Mucosa of stomach (tissue), 1 donor: ENCODE data around the gene VGLL4.

Experiments
- H3K27me3 ChIP-seq: one replicate; pipeline ENCODE4 v1.7.0; 2013; ENCODE audit warnings: mild to moderate bottlenecking, low read length; ENCODE audit not compliant: control insufficient read depth, insufficient read depth
- H3K36me3 ChIP-seq: one replicate; pipeline ENCODE4 v1.7.0; 2013; ENCODE audit warnings: low read length; ENCODE audit not compliant: control insufficient read depth, insufficient read depth
- H3K4me1 ChIP-seq: one replicate; pipeline ENCODE4 v1.7.0; 2013; ENCODE audit warnings: mild to moderate bottlenecking, low read length; ENCODE audit not compliant: control insufficient read depth, insufficient read depth
- H3K4me3 ChIP-seq: one replicate; pipeline ENCODE4 v1.7.0; 2013; ENCODE audit warnings: low read length
- H3K9ac ChIP-seq: one replicate; pipeline ENCODE4 v1.7.0; 2013; ENCODE audit warnings: mild to moderate bottlenecking, low read length, moderate library complexity
- H3K9me3 ChIP-seq: one replicate; pipeline ENCODE4 v1.7.0; 2013; ENCODE audit warnings: mild to moderate bottlenecking, low read length, moderate library complexity; ENCODE audit not compliant: control insufficient read depth
- donor health status: Pancreatic carcinoma.

The VGLL4 gene

DNA sequence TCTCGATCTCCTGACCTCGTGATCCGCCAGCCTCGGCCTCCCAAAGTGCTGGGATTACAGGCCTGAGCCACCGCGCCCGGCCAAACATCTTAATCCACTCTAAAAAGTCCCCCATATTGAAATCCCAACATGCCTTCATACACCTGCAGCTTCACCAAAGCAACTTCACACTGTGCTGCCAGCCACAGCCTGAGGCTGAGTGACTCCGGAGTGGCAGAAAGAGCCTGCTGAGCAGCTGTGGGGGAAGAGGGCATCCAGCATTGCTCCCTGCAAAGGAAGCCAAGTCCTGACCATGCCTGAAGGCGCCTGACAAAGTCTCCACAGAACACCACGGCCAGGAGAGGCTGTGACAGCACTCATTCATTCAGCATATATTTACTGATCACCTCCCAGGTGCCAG lies 21.6 kb upstream of the VGLL4 start:
- Histone ChIP-seq H3K4me1 (peaks cover 11% of the 10 kb centered on the region), H3K4me3 (no peak overlapping the region), H3K9ac (no peak overlapping the region), H3K27me3 (no peaks in the 10 kb centered on the region), H3K36me3 (no peaks in the 10 kb centered on the region), H3K9me3 (no peaks in the 10 kb centered on the region)

DNA sequence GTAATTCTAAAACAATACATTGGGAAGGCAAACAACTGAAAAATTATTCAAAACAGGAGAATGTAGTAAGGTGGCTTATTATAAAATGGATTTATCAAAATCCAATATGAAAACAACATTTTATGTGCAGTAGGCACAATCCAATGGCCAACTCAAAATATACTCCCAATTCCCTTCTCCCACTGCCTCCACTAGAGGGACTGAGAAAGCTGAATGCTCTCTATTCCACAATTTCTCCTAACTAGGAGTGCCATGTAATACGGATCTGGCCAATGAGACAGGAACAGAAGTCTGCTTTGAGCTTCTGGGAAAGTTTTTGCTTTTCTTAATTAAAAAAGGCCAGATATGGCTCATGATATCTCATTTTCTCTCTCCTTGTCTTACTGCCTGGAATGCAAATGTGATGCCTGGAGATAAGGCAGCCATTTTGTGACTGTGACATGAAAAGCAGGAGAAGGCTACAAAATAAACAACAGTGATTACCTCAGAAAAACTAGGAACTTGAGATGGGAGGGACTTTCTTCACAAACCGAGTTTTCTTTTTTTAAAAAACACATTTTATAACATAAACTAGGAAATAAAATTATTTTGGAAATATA lies 18.8 kb upstream of the VGLL4 start:
- peaks cover 15% of the 10 kb centered on the region for H3K4me1 ChIP-seq
- H3K4me3 ChIP-seq = no peak overlapping the region
- no peaks in the 10 kb centered on the region for H3K36me3 ChIP-seq
- no peaks in the 10 kb centered on the region for H3K9me3 ChIP-seq
- H3K9ac ChIP-seq = no peak overlapping the region
- no peaks in the 10 kb centered on the region for H3K27me3 ChIP-seq

DNA sequence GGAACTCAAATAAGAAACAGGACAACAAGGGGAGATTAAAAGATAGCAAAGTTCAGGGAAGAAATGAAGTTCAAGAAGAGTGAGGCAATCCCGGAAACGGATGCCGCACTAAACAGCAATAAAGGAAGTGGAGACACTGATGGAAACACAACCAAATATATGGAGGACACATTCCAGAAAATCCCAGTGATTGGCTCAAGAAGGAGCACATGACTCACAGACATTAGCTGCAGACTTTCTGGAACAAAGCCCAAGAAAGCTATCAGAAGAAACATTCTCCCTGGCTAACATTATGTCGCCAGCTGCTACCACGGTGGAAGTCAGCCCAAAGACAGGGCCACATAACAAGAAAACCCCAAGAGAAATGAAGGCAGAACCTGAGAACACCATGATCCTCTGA lies 18.1 kb upstream of the VGLL4 start:
- Histone ChIP-seq H3K27me3 (no peaks in the 10 kb centered on the region), H3K9ac (no peak overlapping the region)

DNA sequence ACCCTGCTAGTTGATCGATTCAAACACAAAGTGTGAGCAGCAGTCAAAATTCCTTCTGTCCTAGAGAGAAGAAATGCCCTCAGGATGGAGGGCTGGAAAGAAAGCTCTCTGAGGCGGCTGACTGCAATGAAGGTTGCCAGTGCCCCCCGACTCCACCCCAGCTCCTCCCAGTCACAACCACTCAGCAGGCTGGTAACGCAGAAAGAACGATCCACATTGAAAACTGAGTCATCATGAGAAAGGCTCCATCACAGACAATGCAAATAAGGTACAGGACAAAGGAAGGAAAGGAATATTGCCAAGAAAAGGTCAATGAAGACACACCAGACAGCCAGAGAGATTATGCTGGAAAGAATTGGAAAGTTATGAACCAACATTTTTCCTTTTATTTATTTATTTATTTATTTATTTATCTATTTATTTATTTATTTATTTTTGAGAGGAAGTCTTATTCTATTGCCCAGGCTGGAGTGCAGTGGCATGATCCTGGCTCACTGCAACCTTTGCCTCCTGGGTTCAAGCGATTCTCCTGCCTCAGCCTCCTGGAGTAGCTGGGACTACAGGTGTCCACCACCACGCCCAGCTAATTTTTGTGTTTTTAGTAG lies 17.4 kb upstream of the VGLL4 start:
- Histone ChIP-seq H3K9ac (no peak overlapping the region), H3K36me3 (no peaks in the 10 kb centered on the region), H3K27me3 (no peaks in the 10 kb centered on the region), H3K4me3 (no peak overlapping the region), H3K4me1 (peaks cover 9% of the 10 kb centered on the region), H3K9me3 (no peaks in the 10 kb centered on the region)

More for the DNA sequence above, 18.1 kb upstream of the VGLL4 start:
- peaks cover 9% of the 10 kb centered on the region for H3K4me1 ChIP-seq
- no peaks in the 10 kb centered on the region for H3K36me3 ChIP-seq
- H3K4me3 ChIP-seq = no peak overlapping the region
- H3K9me3 ChIP-seq = no peaks in the 10 kb centered on the region

DNA sequence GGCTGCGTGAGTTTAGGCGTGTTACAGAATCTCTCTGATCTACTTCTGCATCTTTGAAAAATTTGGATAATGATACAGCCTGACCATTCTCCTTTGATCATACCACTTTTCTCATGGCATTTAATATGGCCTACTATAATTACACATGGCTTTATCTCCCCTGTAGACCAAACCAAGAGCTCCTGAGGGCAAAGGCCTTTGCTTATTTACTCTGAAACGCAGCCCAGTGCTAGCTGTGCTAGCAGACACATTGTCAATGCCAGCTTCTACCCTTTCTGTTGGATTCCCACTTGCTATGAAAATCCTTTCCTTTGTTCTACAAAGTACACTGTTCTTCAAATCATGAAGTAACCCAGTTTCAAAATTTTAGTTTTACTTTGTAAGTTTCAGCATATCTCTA lies 16.5 kb upstream of the VGLL4 start:
- H3K36me3 ChIP-seq = no peaks in the 10 kb centered on the region
- H3K9ac ChIP-seq = no peak overlapping the region
- no peaks in the 10 kb centered on the region for H3K9me3 ChIP-seq
- H3K4me1 ChIP-seq = peaks cover 9% of the 10 kb centered on the region
- H3K27me3 ChIP-seq = no peaks in the 10 kb centered on the region
- no peak overlapping the region for H3K4me3 ChIP-seq

DNA sequence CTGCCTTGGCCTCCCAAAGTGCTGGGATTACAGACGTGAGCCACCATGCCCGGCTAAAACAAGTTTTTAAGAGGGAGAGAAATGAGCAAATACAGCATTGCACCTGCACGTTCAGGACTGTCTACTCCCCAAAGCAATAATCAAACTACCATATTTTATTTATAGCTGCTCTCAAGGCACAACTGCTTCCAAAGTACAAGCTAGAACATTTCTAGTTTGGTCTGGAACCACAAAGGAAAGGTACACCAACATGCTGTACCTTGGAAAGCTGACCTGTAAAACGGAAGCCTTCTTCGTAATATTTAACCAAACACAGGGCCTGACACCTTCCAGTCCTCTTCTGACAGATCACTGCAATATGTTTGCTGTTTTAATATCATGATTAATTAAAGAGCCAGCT lies 14.5 kb upstream of the VGLL4 start:
- H3K4me1 ChIP-seq = peaks cover 9% of the 10 kb centered on the region
- H3K4me3 ChIP-seq = no peak overlapping the region
- no peak overlapping the region for H3K9ac ChIP-seq
- no peaks in the 10 kb centered on the region for H3K27me3 ChIP-seq
- no peaks in the 10 kb centered on the region for H3K36me3 ChIP-seq
- no peaks in the 10 kb centered on the region for H3K9me3 ChIP-seq

DNA sequence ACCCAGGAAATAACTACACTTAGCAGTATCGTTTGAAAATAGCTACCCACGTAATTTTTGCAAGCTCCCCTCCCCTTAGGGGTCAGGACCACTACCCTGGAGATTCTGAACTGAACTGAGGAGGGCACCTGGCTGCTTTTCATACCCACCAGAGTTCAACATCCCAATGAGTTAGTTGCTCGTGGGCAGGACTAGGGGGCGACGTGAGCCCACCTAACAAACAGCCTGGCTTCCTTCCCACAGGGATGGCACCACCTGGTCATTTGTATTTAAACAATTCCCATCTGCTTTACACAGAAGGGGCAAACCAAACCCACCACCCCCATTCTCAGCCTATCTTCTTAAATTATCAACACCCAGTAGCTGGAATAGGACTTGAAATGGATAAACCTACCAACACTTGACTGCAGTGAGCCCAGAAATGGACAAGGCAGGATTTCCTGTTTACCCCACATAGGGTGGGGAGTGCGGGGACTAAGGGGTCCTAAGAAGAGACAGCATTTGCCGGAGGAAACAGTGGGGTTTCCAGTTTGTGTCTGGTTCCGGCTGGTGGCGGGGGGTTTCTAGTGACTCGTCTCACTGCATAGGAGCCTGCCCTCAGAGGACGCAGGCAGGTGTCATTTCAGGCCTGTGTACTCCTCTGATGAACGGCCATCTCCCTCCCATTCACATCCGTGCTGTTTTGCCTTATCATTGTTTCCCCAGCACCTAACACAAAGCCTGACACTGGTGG lies 11.6 kb upstream of the VGLL4 start:
- H3K4me1 ChIP-seq = peaks cover 4% of the 10 kb centered on the region
- no peaks in the 10 kb centered on the region for H3K9me3 ChIP-seq
- H3K9ac ChIP-seq = no peak overlapping the region
- H3K27me3 ChIP-seq = no peaks in the 10 kb centered on the region
- H3K4me3 ChIP-seq = no peak overlapping the region
- H3K36me3 ChIP-seq = no peaks in the 10 kb centered on the region

- Histone ChIP-seq H3K4me1 (no peaks in the 10 kb centered on the region), H3K9ac (no peak overlapping the region), H3K9me3 (no peaks in the 10 kb centered on the region), H3K27me3 (no peaks in the 10 kb centered on the region), H3K4me3 (no peak overlapping the region), H3K36me3 (no peaks in the 10 kb centered on the region)
Measured at GRCh38 chr3:11654166-11654565, 10.5 kb upstream of the VGLL4 start.

DNA sequence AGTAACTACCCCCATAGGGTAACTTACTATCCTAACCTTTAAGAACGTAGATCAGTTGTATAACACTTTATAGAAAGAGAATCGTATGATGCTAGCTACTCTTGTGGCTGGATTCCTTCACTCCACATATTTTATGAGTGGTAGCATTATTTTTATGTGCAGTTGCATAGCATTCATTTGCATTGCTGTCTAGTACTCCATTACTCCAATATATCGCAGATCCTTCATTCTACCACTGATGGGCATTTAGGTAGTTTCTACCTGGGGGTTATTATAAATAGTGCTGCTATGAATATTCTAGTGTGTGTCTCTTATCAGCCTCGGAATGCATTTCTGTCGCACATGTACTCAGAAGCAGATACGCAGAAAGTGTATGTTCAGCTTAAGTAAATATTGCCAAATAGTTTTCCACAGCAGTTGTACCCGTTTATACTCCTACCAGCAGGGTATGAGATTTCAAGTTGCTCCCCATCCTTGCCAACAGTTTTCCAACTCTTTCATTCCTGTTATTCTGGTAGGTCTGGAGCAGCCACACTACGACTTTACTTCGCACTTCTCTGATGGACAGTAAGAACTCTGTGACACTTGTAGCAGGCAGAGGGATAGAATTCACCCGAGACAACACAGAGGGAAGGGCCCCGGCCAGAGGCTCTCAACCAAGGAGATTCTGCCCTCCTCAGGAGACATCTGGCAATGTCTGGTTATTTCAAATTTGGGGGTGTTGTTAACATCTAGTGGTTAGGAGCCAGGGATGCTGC lies 9.8 kb upstream of the VGLL4 start:
- no peaks in the 10 kb centered on the region for H3K36me3 ChIP-seq
- no peaks in the 10 kb centered on the region for H3K9me3 ChIP-seq
- H3K27me3 ChIP-seq = no peaks in the 10 kb centered on the region
- H3K4me1 ChIP-seq = no peaks in the 10 kb centered on the region
- H3K4me3 ChIP-seq = no peak overlapping the region
- no peak overlapping the region for H3K9ac ChIP-seq

GRCh38 chr3:11651900-11652299 lies 8.2 kb upstream of the VGLL4 start:
- no peaks in the 10 kb centered on the region for H3K9me3 ChIP-seq
- no peaks in the 10 kb centered on the region for H3K36me3 ChIP-seq
- H3K27me3 ChIP-seq = no peaks in the 10 kb centered on the region
- no peak overlapping the region for H3K4me3 ChIP-seq
- H3K9ac ChIP-seq = no peak overlapping the region
- H3K4me1 ChIP-seq = no peaks in the 10 kb centered on the region

- H3K27me3 ChIP-seq = no peaks in the 10 kb centered on the region
- H3K9me3 ChIP-seq = no peaks in the 10 kb centered on the region
- H3K36me3 ChIP-seq = no peaks in the 10 kb centered on the region
- no peaks in the 10 kb centered on the region for H3K4me1 ChIP-seq
- no peak overlapping the region for H3K9ac ChIP-seq
- H3K4me3 ChIP-seq = no peak overlapping the region
Measured at GRCh38 chr3:11651477-11651876, 7.8 kb upstream of the VGLL4 start.

DNA sequence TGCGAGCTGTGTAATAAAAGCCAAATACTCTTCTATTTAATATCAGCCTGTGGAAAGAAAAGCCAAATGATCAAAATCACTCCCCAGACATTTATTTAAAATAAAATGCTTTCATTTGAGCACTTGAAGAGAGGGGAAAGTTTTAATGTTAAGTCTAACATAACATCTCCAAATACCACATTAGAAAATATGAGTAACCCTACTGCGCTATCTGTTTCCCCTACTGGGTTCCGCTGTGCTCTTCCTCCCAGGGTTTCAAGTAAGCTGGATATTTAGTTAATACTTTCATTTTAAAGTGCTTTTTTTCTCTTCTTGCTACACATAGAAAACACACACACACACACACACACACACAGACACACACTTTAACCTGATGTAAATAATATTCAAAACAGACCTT lies 6.7 kb upstream of the VGLL4 start:
- no peaks in the 10 kb centered on the region for H3K36me3 ChIP-seq
- H3K9ac ChIP-seq = no peak overlapping the region
- no peaks in the 10 kb centered on the region for H3K27me3 ChIP-seq
- no peaks in the 10 kb centered on the region for H3K9me3 ChIP-seq
- no peaks in the 10 kb centered on the region for H3K4me1 ChIP-seq
- no peak overlapping the region for H3K4me3 ChIP-seq
